TTC549 (cell line): ENCODE measurements around the gene CELA1.
"Not testable (repeated sequence)": the region's sequence is repeated elsewhere in the genome, so short reads cannot be mapped to it uniquely, and the experiment has no call there.

Experiments used
- FAIRE-seq: peaks from 2 replicates; lab custom pipeline; 2012; peaks lifted over from hg19 to GRCh38; lab: Jason Lieb, UNC

CELA1 gene

DNA sequence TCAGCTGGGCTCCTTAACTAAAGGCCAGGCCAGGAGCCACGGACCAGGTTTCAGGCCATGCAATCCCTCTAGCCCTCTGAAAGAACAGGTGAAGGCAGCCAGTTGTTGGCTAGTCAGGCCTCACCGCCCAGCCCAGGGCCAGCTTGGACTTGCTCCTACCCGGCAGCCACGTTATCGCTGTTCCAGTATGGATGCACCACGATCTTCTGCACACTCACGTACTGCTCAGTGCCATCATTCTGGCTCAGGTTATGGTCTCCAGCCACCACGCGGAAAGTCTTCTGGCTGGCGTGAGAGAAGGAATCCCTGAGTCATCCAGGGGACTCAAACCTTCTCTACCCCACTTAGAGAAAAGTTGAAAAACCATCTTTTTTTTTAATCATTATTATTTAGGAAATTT lies 4.1 kb downstream of the CELA1 start:
- FAIRE-seq, result no peak

DNA sequence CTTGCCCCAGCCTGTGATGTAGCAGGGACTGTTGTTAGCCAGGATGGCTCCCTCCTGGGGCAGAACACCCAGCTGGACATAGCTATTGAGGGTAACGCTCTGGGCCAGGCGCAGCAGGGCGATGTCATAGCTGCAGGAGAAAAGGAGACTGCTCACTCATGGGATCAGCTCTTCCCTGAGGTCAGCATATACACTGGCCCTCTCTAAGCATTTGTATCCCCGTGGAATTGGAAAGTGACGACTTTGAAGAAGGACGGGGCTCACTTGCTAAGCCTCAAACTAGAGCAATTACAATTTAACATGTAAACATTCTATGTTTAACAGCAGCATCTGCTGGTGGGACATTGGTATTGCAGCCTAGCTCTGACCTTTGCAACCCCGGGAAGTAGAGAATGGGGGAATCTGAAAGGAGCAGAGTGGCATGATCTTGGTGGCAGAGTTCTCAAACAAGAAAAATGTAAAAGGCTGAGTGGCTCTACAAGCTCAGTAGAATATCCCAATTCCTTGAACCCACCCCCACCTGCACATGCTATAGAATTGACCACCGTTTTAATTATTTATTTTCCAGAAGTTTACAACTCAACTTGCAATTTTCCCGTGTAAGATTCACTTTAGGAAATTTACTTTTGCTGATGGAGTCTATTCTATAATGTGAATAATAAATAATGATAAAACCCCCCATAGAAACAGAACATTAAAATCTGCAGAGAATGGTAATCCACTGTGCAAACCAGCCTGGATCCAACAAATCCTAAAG lies 5.0 kb downstream of the CELA1 start:
- FAIRE-seq, result no peak

DNA sequence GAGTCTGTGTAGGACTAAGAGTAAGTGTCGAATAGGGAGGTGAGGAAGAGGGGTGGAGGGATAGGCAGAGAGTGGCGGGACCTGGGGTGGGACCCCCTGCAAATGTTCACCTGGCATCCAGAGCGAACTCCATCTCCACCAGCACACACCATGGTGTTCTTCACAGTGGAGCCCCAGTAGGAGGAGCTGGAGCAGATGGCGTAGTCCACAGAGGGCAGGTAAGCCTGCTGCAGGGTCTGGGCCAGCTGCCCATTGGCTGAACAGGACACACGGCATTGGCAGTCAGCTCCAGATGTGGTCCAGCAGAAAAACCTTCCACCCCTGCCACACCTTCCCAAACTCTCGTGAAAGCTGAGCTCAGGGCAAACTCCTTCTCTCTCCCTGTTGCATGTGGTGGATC lies 6.7 kb downstream of the CELA1 start:
- no peak for FAIRE-seq

DNA sequence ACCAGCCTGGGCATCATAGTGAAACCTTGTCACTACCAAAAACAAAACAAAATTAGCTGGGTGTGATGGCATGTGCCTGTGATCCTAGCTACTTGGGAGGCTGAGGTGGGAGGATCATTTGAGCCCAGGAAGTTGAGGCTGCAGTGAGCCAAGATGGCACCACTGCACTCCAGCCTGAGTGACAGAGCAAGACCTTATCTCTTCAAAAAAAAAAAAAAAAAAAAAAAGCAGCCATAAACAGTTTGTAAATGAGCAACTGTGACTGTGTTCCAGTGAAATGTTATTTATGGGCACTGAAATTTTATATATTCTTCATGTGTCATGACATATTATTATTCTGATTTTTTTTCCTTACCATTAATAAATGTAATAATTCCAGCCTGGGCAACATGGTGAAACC lies 9.1 kb downstream of the CELA1 start:
- not testable (repeated sequence) for FAIRE-seq

DNA sequence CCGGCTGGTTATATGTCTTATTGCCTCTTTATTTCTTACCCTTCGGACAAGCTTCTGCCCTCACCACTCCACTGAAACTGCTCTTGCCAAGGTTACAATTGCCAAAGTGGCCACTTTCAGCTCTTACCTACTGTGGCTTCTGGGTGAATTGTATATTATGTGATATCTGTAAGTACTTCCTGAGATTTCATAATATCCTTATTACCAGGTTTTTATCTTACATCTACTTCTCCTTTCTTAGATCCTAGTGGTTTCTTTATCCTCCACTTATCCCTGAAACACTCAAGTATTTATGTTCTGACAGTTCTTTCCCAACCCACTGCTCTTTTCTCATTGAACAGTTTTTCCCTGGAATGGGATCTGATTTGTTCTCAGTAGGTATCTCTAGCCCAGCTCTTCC lies 10.5 kb downstream of the CELA1 start:
- FAIRE-seq, result no peak

DNA sequence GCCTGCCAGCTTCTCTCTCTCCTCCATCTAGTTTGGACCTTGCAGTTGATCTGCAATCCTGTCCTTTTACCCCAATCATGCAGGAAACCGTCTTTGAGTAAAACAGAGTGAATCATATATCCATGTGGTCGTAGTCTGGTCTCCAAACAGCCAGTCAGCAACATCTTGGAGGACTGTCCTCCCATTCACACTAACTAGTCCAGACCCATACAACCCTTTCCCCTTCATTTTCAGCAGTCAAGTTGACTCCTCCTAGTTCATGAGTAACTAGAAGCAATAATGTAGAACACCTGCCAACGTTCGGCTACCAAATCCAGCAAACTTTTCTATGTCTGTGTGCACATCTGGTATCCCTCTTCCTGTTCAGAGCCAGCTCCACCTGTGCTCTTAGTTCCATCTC lies 11.7 kb downstream of the CELA1 start:
- no peak for FAIRE-seq

DNA sequence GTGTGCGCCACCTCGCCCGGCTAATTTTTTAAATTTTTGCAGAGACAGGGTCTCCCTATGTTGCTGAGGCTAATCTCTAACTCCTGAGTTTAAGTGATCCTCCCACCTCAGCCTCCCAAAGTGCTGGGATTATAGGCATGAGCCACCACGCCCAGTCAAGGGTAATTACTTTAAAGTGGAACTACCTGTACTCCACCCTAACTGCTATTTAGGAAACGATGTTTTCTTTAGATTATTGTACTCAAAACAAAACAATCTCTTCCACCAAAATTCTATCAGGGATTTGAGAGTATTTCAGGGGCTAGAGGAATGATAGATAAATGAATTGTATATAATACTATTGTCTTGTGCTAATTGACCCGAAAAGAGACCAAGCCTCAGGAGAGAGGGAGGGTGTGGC lies 12.9 kb downstream of the CELA1 start:
- no peak for FAIRE-seq

DNA sequence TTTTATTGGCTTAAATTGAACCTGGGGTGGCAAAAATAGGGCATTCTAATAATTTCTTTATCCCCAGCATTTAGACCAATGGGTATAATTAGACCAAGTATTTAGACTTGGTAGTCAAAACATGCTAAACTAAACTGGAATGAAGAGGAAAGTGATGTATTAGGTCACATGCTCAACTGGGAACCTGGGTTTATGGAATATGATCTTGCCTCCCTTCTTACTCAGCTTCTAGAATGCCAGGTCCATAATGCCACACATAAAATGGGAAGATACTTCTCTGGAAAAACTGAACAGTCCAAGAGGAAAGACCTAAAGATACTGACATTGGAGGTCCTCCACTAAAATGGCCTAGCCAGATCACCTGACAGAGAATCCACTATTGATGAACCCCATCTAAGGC lies 16.3 kb downstream of the CELA1 start:
- FAIRE-seq, result no peak

DNA sequence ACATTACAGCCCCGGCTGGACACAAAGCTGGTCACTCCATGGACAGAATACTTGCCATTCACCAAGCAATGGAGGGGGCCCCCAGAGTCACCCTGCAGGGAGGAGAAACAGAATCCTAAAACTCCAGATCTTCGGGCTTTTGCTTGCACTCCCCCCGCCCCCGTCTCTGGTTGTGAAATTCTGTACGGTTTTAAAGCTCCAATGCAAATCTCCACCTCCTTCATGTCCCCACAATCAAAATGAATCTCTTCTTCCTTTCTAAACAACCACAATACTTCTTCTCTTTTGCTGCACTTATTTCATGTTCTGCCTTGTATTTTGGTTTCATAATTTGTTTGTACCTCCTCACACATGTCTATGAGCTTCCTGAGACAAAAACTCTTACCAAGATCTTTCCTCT lies 16.7 kb downstream of the CELA1 start:
- no peak for FAIRE-seq

DNA sequence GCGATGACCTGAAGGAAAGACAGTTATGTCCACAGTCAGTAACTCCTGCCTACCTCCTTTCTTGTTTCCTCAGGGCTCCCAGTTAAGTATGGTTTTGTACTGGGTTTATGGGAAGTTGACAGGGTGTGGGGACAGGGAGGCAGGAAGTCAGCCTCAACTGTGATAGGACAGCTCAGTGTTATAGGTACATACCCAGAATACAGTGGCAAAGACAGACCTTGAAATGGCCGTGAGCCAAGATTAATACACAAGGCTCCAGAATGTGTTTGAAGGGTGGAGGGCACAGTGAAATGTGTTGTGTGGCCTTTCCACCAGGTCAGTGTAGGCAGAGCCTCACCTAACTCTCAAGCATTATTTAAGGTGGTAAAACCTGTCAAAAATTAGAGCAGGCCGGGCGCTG lies 17.9 kb downstream of the CELA1 start:
- FAIRE-seq, result no peak

DNA sequence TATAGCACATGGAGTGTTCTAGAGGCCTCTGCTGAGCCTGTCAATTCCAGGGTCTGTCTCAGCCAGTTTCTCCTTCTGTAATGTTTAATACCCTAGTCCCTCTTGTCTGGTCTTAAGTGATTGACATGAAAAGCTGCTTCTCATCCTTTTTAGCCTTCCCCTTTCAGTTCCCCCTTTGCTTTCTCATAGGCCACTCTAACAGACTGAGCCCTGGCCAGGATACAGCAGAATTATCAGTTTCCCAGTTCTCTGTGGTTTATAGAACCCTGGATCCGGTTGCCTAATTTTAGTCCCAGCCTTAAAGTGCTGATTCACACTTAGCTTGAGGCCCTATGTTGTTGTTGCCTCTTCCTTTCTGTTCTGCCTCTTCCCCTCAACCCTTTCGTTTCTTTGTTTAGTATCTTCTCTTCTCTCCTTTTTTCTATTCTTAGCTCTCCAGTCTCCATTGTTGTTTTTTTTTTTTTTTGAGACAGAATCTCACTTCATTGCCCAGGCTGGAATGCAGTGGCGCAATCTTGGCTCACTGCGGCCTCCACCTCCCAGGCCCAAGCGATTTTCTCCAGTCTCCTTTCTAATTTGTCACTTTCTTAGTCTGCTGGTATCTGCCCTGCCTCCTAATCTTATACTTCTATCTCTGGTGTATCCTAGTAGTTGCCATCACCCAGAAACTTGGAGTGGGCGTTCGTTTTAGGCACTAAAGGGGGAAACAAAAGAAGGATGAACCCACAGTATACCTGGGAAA lies 19.6 kb downstream of the CELA1 start:
- FAIRE-seq, result no peak

DNA sequence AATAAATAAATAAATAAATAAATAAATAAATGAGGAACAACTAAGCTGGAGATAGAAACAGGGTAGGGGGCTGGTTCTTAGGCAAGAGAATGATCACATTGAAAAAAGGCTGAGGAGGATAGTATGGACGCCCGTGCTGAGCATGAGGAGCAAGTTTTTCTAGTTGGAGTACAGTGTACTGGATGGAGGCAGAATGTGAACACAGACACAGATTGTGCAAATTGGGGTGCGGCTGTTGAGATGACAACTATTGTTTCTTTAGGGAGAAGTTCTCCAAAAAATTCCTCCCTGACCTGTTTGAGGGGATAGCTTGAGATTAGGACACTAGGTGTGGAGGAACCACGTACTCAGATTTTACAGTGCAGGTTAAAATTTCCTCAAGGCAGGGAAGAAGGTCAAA lies 21.5 kb downstream of the CELA1 start:
- FAIRE-seq, result no peak

DNA sequence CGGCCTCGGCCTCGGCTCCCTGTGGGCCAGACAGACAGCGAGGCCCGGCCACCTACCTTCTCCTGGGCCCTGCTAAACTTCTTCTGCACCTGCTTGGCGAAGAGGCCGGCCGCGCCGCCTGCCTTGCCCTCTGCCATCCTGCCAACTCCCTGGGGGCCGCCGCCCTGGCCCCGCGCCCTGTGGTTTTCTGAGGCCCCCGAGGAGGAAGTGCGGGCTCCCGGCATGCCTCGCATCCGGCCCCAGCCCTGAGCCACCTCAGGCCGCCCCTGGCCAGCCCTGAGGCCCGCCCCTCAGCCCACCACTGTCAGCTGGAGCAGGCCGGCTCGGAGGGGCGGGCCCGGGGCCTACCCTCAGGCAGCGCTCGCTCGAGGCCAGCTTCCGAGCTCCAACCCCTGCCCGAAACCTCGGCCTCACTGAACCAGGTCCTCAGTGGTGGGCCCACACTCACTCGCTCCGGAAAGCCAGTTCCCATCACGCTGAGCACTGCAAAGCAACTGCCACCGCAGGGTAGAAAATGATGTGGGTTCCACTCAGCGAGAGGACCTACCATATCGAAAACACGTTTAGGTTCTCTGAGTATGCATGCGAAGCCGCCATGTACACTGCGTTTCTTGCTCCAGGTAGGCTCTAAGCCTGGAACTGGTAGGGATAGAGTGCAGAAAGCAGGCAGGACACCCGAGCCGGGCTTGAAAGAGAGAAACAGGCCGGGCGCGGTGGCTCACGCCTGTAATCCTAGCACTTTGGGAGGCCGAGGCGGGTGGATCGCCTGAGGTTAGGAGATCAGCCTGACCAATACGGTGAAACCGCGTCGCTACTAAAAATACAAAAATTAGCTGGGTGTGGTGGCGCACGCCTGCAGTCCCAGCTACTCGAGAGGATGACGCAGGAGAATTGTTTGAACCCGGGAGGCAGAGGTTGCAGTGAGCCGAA lies 22.2 kb downstream of the CELA1 start, which contains the start of gene BIN2:
Gene BIN2, minus strand, starts transcription at position 209 of the 930 bp plus-strand sequence. Its CDS starts 72 bp downstream, at position 137.
- FAIRE-seq, result no peak

DNA sequence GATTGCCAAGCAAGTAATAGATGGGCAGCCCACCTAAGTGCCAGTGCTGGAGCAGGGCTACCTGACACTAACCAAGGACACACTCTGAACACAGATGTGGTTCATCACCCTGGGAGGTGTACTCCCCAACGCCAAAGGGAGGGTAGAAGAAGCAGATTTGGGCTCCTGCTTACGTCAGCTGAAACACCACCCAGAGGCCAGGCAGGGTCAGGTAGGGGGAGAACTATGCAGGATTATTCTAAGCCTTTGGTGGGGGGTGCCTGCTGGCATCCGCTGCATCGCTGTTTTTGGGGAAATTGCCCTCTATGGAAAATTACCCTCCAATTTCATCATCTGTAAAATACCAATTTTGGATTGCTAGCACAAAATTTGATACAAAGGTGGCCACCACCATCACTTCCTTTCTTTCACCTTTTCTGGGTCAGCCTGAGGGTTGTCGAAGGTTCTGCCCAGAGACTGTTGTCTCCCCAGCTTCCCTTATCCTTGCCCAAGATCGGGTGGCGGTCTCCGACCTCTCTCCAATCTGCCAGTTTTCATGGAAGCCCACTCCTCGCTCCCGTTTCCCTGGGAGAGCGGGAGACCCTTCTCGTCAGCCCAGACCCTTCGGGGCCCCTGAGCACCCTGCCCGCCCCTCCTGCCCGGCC lies 23.0 kb downstream of the CELA1 start:
- no peak for FAIRE-seq

DNA sequence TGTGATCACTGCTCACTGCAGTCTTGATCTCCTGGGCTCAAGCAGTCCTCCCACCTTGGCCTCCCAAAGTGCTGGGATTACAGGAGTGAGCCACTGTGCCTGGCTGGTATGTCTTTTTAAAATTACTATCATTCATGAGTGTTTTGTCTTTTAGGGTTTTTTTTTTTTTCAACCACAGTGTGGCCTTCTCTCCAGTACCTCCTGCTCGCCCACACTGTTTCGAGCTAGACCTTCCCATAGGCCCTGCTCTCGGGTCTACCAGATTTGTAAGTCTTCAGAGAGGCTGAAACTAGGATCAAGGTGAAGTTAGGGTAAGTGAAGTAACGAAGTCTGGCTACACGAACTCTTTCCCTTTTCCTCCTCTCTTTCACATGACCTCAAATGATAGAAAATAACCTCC lies 24.0 kb downstream of the CELA1 start:
- no peak for FAIRE-seq

DNA sequence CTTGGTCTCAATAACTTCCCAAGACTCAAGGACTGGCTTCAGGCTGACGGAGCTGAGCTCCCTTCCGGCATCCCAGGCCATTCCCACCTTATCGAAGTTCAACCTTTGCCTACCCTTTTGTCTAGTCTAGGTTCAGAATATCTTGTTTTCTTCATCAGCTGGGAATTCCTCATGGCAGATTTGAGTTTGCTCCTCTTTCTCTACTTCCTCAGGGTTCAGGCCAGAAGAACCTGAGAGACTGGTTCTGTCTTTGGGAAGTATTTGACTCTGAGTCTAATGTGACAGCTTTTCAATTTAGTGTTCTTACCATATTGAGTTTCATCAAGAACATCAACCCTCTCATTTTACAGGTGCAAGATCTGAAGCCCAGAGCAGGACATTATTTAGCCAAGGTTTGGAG lies 24.6 kb downstream of the CELA1 start:
- FAIRE-seq, result no peak

DNA sequence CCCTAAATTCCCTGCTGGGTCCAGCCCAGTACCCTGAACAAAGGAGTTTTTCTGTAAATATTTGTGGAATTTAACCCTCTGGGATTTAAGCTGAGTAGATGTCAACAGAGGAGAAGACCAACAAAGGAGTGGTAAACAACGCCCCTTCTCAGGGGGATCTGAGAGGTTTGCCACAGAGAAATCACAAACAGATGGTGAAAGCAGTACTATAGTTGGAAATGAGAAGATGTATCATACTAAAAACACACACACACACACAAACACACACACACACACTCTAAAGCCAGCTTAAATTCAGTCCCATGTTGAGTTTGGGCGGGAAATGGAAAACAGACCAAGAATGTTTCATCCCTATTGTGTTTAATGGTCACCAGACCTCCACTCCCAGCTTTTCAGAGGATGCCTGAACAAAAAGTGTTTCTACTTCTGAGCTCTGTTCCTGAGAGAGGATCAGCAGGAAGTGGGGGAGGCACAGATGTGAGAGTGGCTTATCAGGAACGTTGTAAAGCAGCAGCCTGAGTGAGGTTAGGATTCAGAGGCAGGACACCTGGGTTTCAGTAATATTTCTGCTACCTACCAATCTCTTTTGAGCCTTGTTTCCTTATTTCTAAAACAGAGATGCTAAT lies 25.7 kb downstream of the CELA1 start:
- no peak for FAIRE-seq

DNA sequence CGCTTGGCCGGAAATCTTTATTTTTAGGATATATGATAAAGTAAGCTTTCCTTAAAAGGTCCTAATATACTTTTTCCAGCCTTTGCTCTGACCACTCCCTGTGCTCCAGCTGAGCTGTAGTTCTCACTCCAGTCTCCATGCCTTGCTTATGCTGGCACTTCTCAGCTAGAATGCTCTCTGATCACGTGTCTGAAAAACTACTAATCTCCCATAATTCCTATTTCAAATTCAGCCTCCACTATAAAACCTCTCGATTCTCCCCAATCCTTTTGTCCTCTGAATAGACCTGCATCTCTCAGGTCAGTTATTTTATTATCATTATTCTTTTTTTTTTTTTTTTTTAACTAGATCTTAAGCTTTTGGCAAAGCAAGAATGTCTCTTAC lies 26.2 kb downstream of the CELA1 start:
- no peak for FAIRE-seq

DNA sequence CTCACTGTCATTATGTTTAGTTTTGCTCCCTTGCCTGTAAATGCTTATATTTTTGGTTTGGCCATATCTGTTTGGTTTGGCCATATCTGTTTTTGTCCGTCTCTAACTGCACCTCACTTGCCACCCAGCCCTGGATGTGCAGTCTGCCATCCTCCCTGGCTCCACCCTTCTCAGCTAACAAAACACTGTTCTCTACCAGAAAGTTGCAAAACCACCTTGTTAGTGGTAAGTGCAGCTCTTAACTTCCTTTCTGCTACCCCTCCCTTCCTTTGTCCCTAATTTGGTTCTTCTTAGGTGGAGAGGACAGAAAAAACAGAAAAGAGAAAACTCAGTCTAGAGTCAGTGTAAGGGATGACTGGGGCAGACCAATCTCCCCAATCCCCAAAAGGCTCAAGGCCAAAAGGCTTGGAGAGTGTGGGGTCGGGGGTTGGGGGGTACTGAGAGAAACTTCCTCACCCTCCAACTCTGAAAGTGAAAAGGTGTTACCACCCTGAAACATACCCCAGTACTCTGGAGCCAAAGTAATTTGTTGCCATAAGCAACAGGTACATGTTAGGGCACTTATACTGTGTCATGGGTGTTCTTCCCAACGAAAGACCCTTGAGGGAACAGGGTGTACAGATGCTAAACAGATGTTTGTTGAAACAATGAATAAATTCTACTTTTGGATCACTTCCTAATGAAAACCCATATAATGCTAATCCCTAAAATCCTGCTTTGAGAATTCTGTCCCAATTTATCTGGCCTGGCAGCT lies 27.5 kb downstream of the CELA1 start:
- FAIRE-seq, result no peak

DNA sequence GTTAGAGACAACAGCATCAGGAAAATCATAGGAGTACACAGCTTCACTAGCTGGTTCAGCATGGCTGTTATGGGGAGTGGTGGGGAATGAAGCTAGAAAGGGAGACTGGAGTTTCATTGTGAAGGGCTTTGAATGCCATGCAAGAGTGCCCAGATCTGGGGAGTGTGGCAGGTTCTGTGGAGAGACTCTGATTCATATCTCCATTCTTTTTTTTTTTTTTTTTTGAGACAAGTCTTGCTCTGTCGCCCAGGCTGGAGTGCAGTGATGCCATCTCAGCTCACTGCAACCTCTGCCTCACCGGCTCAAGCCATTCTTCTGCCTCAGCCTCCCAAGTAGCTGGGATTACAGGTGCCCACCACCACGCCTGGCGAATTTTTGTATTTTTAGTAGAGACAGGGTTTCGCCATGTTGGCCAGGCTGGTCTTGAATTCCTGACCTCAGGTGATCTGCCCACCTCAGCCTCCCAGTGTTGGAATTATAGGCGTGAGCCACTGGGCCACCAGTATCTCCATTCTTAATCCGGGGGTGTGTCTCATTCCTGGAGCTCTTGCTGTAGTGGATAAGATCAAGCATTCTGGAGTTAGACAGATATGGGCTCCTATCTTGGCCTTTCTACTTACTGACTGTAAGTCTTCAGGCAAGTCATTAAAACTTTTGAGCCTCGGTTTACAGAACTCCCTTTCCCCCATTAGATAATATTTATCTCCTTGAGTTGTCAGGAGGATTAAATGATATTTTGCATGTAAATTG lies 28.2 kb downstream of the CELA1 start:
- FAIRE-seq, result not testable (repeated sequence)
